Lung (tissue), 12 donors: Measurements from ENCODE around the gene CD109. TPM values are rescaled to one million over a fixed set of nuclear protein-coding genes. Genes with fewer than 3 reads are reported as not detected.
A peak's percentile ranks its signal among the peaks of the same experiment; 100 is the strongest.

Source experiments
- ATAC-seq: fragments of 200-7000 bp; cut with Tn5 transposase; one replicate; pipeline ENCODE4 v1.9.1; 2020; ENCODE audit warnings: moderate number of reproducible peaks; ENCODE audit not compliant: insufficient read depth, low FRiP score
- DNase-seq, 3 donors: peaks; one replicate each; pipeline ENCODE4 v3.0.0-alpha.2; 2013 to 2017
- H3K27ac ChIP-seq, 2 donors: one replicate each; pipeline ENCODE4 v1.5.1; 2013; ENCODE audit warnings: mild to moderate bottlenecking in 2 of 2, moderate library complexity in 2 of 2, control low read depth in 1 of 2, inconsistent platforms in 1 of 2, low read depth in 1 of 2, low read length in 1 of 2
- H3K27me3 ChIP-seq, 3 donors: one replicate each; pipeline ENCODE4 v1.5.1; 2013; ENCODE audit warnings: low read length in 2 of 3; ENCODE audit not compliant: control insufficient read depth in 3 of 3, insufficient read depth in 3 of 3
- H3K36me3 ChIP-seq, 4 donors: one replicate each; pipeline ENCODE4 v1.5.1; 2013; ENCODE audit warnings: low read length in 4 of 4, mild to moderate bottlenecking in 1 of 4, moderate library complexity in 1 of 4; ENCODE audit not compliant: control insufficient read depth in 4 of 4, insufficient read depth in 4 of 4
- H3K4me1 ChIP-seq, 5 donors: one replicate each; pipeline ENCODE4 v1.5.1; 2013; ENCODE audit warnings: low read length in 5 of 5, mild to moderate bottlenecking in 2 of 5, moderate library complexity in 1 of 5; ENCODE audit not compliant: control insufficient read depth in 5 of 5, insufficient read depth in 5 of 5
- H3K4me3 ChIP-seq: one replicate; pipeline ENCODE4 v1.5.1; 2013; ENCODE audit warnings: mild to moderate bottlenecking, control low read depth, moderate library complexity
- H3K9ac ChIP-seq, 2 donors: one replicate each; pipeline ENCODE4 v1.5.1; 2013; ENCODE audit warnings: low read length in 2 of 2, control low read depth in 1 of 2; ENCODE audit not compliant: insufficient read depth in 1 of 2
- H3K9me3 ChIP-seq, 4 donors: one replicate each; pipeline ENCODE4 v1.5.1; 2013; ENCODE audit warnings: low read length in 3 of 4, mild to moderate bottlenecking in 1 of 4, moderate library complexity in 1 of 4; ENCODE audit not compliant: control insufficient read depth in 4 of 4, insufficient read depth in 3 of 4
- WGBS, 2 donors: extraction: QIAGEN DNeasy Blood & Tissue Kit; methylation state at CpG; one replicate each; pipeline ENCODE4 v1.1.7; 2013; 5-methylcytosine and 5-hydroxymethylcytosine counted together
- polyA plus RNA-seq, 2 donors: library from polyadenylated mRNA; stranded (reverse); fragments of 200-250 nt; gene quantifications; one replicate each; pipeline ENCODE4 v1.2.1, GENCODE V29; 2013
- total RNA-seq, 2 donors: library from RNA; depleted of rRNA in 1 of 2; stranded (reverse); fragments of >200 nt in 1 of 2; gene quantifications; one replicate each; pipeline ENCODE4 v1.2.1, GENCODE V29; 2014 to 2021
- TF ChIP-seq, protein P1 (sequence below): IDR thresholded peaks from 2 replicates; pipeline ENCODE4 v1.5.1; 2012; ENCODE audit warnings: mild to moderate bottlenecking; ENCODE audit errors: control extremely low read depth, extremely low read depth
- donor health status: control.
- donor health status: control.
- donor health status: Bipolar disorder and iron deficiency.
- donor health status: healthy.
- donor health status: DM: yes; HTN: yes; CAD: no.

Gene CD109
- total and polyA plus RNA-seq, 4 donors = 2.1 to 48.5 (median 11.7) TPM

DNA sequence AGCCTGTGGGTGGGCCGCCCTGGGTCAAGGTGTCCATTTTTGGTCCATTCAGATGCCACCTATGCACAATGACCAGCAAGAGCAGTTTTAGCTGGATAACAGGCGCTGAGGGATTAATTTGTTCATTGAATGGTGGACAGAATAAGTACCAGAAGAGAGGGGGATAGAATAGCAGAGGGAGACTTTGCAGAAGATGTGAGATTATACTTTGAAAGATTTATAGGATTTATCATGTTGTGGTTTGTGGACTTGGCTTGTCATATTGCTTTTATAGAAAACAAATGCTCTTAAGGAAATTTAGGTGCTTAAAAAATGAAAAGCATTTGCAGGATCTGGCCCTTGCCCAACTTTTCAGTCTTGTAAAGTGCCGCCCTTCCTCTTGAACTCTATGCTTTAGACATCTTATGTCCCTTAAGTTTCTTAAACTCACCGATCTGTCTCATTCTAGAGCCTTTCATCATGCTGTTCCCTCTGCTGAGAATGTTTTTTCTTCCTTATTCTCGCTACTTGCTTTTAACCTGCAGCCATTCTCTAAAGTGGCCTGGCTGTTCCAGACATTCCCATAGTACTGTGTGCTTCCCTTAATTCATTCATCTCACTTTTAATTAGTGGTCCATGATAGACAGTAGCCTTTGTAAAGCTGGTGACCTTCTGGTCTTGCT, 42.5 kb downstream of the CD109 start:
- Histone ChIP-seq H3K4me1 (peaks cover 0 to 3% (median 0%) of the 10 kb centered on the region in 5 donors), H3K9me3 (no peaks in the 10 kb centered on the region), H3K27me3 (no peaks in the 10 kb centered on the region), H3K4me3 (no peak overlapping the region), H3K36me3 (no peaks in the 10 kb centered on the region), H3K9ac (no peak overlapping the region), H3K27ac (no peak overlapping the region)
- ATAC-seq = no peak
- peak in 1 of 3 donors; percentile 8 for DNase-seq
- TF ChIP-seq, protein P1, sequence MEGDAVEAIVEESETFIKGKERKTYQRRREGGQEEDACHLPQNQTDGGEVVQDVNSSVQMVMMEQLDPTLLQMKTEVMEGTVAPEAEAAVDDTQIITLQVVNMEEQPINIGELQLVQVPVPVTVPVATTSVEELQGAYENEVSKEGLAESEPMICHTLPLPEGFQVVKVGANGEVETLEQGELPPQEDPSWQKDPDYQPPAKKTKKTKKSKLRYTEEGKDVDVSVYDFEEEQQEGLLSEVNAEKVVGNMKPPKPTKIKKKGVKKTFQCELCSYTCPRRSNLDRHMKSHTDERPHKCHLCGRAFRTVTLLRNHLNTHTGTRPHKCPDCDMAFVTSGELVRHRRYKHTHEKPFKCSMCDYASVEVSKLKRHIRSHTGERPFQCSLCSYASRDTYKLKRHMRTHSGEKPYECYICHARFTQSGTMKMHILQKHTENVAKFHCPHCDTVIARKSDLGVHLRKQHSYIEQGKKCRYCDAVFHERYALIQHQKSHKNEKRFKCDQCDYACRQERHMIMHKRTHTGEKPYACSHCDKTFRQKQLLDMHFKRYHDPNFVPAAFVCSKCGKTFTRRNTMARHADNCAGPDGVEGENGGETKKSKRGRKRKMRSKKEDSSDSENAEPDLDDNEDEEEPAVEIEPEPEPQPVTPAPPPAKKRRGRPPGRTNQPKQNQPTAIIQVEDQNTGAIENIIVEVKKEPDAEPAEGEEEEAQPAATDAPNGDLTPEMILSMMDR = no peak
- 62 to 65% methylated on average over 5 of the region's 5 CpGs for WGBS, 2 donors

DNA sequence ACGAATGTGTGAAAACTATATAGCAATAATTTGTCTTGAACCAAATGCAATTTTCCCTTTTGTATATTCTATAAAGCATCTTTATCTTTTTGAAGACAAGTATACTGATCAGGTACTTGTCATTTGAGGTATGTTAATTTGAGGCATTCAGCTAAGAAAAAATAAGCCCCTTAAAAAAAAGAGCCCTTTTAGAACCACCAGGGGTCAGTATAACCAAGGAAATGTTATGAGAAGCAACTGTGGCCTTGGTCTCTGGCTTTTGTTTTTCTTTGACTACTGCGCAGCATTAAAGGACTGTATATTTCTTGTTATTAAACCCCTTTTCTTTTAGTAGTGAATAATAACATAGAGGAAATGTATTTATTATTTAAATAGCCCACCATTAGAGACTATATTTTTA, 43.1 kb downstream of the CD109 start:
- Histone ChIP-seq H3K4me1 (peaks cover 0 to 3% (median 0%) of the 10 kb centered on the region in 5 donors), H3K9ac (no peak overlapping the region), H3K27me3 (no peaks in the 10 kb centered on the region), H3K9me3 (no peaks in the 10 kb centered on the region), H3K27ac (no peak overlapping the region), H3K4me3 (no peak overlapping the region), H3K36me3 (no peaks in the 10 kb centered on the region)
- DNase-seq = peak in 2 of 3 donors; percentile 84 to 88
- ATAC-seq = no peak
- 57 to 78% methylated on average over 2 of the region's 2 CpGs for WGBS, 2 donors
- TF ChIP-seq, protein P1 = peak; percentile 64

DNA sequence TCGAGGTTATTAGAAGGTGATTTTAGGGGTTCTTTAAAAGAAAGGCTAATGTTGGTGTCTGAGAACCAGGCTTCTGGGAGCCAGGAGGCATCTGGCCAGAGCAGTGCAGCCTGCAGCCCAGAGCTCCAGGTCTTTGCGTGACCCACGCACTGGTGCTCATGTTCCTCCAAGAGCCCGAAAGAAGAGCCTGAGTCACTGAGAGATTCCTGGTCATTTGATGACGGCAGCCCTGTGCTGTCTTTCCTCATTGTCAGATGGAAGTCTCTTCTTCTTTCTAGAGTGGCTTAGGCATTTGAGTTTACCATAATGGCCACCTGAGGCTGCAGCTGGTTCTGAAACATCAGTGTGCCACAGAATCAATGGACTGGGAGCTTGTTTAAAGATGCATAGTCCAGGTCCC, 46.4 kb downstream of the CD109 start:
- no peak for ATAC-seq
- TF ChIP-seq, protein P1 = no peak
- WGBS, 2 donors = 93 to 96% methylated on average over 5 of the region's 5 CpGs
- Histone ChIP-seq H3K9me3 (no peaks in the 10 kb centered on the region), H3K4me1 (no peaks in the 10 kb centered on the region), H3K27ac (no peak overlapping the region), H3K4me3 (no peak overlapping the region), H3K36me3 (no peaks in the 10 kb centered on the region), H3K9ac (no peak overlapping the region), H3K27me3 (no peaks in the 10 kb centered on the region)
- DNase-seq = no peak

DNA sequence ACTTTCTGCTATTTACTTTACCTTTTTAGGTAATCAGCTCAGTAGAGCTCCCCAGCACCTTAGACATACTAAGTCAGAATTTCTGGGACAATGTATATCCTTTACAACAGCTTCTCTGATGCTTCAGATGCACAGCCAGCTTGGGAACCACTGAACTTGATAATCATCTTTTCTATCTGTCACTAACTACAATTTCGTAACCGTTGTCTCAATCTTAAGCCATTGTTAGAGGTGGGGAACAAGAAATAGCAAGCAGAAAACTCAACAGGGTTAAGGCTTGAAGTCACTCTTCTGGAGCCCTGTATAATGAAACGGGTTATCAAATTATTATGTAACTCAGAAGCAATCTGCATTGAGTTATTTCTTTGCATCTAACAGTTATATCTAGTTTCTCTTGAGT, 47.1 kb downstream of the CD109 start:
- Histone ChIP-seq H3K36me3 (no peaks in the 10 kb centered on the region), H3K4me1 (no peaks in the 10 kb centered on the region), H3K9me3 (no peaks in the 10 kb centered on the region), H3K27ac (no peak overlapping the region), H3K27me3 (no peaks in the 10 kb centered on the region), H3K9ac (no peak overlapping the region), H3K4me3 (no peak overlapping the region)
- no peak for DNase-seq
- TF ChIP-seq, protein P1 = no peak
- 84 to 90% methylated on average over 3 of the region's 3 CpGs for WGBS, 2 donors
- ATAC-seq = no peak
